ENCODE measurements around the gene BCL2L2.

The BCL2L2 gene

GRCh38 chr14:23351681-23352505 is 45.3 kb downstream of the BCL2L2 start:
- H3K4me3 ChIP-seq (ENCODE audit: low read length) = no peak overlapping the region
- TF ChIP-seq ZNF274 (IDR thresholded peaks at IDR 0.05; ENCODE audit: low read depth, low read length) = no peak

- no peak for TF ChIP-seq ZNF274 (IDR thresholded peaks at IDR 0.05; ENCODE audit: low read depth, low read length)
- no peak within 1 kb of the TSS for H3K4me3 ChIP-seq (ENCODE audit: low read length)
Observed at GRCh38 chr14:23352506-23353432, 46.1 kb downstream of the BCL2L2 start, which contains the start of gene SLC22A17. TSS of gene SLC22A17 (minus strand) at chr14:23352887.

- no peak for TF ChIP-seq ZNF274 (IDR thresholded peaks at IDR 0.05; ENCODE audit: low read depth, low read length)
- no peak overlapping the region for H3K4me3 ChIP-seq (ENCODE audit: low read length)
Observed at GRCh38 chr14:23353433-23353780, 46.8 kb downstream of the BCL2L2 start.

GRCh38 chr14:23354990-23355389 is 48.4 kb downstream of the BCL2L2 start:
- no peak overlapping the region for H3K4me3 ChIP-seq (ENCODE audit: low read length)
- no peak for TF ChIP-seq ZNF274 (IDR thresholded peaks at IDR 0.05; ENCODE audit: low read depth, low read length)

GRCh38 chr14:23355871-23356435 is 49.3 kb downstream of the BCL2L2 start:
- no peak overlapping the region for H3K4me3 ChIP-seq (ENCODE audit: low read length)

GRCh38 chr14:23356662-23357061 is 50.0 kb downstream of the BCL2L2 start:
- no peak for TF ChIP-seq ZNF274 (IDR thresholded peaks at IDR 0.05; ENCODE audit: low read depth, low read length)
- no peak overlapping the region for H3K4me3 ChIP-seq (ENCODE audit: low read length)

More at GRCh38 chr14:23355871-23356435, 49.3 kb downstream of the BCL2L2 start:
- TF ChIP-seq ZNF274 (IDR thresholded peaks at IDR 0.05; ENCODE audit: low read depth, low read length) = no peak

- TF ChIP-seq ZNF274 (IDR thresholded peaks at IDR 0.05; ENCODE audit: low read depth, low read length) = no peak
Observed at GRCh38 chr14:23357261-23357660, 50.6 kb downstream of the BCL2L2 start.

GRCh38 chr14:23358042-23358441 is 51.4 kb downstream of the BCL2L2 start:
- no peak overlapping the region for H3K4me3 ChIP-seq (ENCODE audit: low read length)
- TF ChIP-seq ZNF274 (IDR thresholded peaks at IDR 0.05; ENCODE audit: low read depth, low read length) = no peak

More at GRCh38 chr14:23357261-23357660, 50.6 kb downstream of the BCL2L2 start:
- H3K4me3 ChIP-seq (ENCODE audit: low read length) = no peak overlapping the region

GRCh38 chr14:23358553-23359166 is 52.0 kb downstream of the BCL2L2 start:
- TF ChIP-seq ZNF274 (IDR thresholded peaks at IDR 0.05; ENCODE audit: low read depth, low read length) = no peak
- H3K4me3 ChIP-seq (ENCODE audit: low read length) = no peak overlapping the region

GRCh38 chr14:23359167-23359626 is 52.6 kb downstream of the BCL2L2 start:
- no peak for TF ChIP-seq ZNF274 (IDR thresholded peaks at IDR 0.05; ENCODE audit: low read depth, low read length)

GRCh38 chr14:23359722-23360447 is 53.3 kb downstream of the BCL2L2 start:
- TF ChIP-seq ZNF274 (IDR thresholded peaks at IDR 0.05; ENCODE audit: low read depth, low read length) = no peak
- H3K4me3 ChIP-seq (ENCODE audit: low read length) = no peak overlapping the region

More at GRCh38 chr14:23359167-23359626, 52.6 kb downstream of the BCL2L2 start:
- H3K4me3 ChIP-seq (ENCODE audit: low read length) = no peak overlapping the region

- no peak for TF ChIP-seq ZNF274 (IDR thresholded peaks at IDR 0.05; ENCODE audit: low read depth, low read length)
- no peak overlapping the region for H3K4me3 ChIP-seq (ENCODE audit: low read length)
Observed at GRCh38 chr14:23360496-23360895, 53.9 kb downstream of the BCL2L2 start.

- H3K4me3 ChIP-seq (ENCODE audit: low read length) = no peak overlapping the region
- TF ChIP-seq ZNF274 (IDR thresholded peaks at IDR 0.05; ENCODE audit: low read depth, low read length) = no peak
Observed at GRCh38 chr14:23361320-23361719, 54.7 kb downstream of the BCL2L2 start.
